Adrenal gland (tissue), 5 donors: ENCODE measurements around the gene MKLN1.

Experiments used
- POLR2A ChIP-seq, 2 donors: fragments of 450-650 bp; IDR thresholded peaks; one replicate each; pipeline ENCODE4 v1.6.1; 2017; ENCODE audit warnings: antibody characterized with exemption in 2 of 2, mild to moderate bottlenecking in 2 of 2, moderate library complexity in 1 of 2
- TF ChIP-seq, protein P1 (sequence below), 6 experiments: fragments of 450-650 bp in 4 of 6; fragments of 200-600 bp in 2 of 6; sonication (generic) in 1 of 6; IDR thresholded peaks; 1 replicate in 5 of 6; 2 replicates in 1 of 6; pipeline versions ENCODE4 v1.5.1 to v1.8.0; 2016 to 2021; ENCODE audit warnings: antibody characterized with exemption in 6 of 6, mild to moderate bottlenecking in 2 of 6, moderate library complexity in 1 of 6
- donor health status: DM: no; HTN: no; CAD: no.

DNA sequence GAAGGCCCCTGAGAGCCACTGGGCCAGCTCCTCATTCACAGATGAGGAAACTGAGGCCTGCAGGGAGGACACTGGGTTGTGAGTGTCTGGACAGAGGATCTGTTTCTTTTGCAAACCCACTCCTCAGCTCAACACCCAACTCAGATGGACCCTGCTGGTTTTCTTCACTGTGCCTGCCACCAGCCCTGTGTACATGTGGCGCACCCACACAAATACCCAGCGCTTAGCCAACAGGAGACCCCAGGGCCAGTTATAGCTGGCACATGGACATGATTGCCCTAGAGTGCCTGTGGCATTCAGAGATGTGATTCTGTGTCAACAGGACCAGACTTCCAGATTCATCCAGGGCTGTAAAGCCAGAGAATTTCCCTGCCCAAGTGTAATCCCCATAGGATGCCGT lies 216.3 kb downstream of the MKLN1 start:
- TF ChIP-seq, protein P1, sequence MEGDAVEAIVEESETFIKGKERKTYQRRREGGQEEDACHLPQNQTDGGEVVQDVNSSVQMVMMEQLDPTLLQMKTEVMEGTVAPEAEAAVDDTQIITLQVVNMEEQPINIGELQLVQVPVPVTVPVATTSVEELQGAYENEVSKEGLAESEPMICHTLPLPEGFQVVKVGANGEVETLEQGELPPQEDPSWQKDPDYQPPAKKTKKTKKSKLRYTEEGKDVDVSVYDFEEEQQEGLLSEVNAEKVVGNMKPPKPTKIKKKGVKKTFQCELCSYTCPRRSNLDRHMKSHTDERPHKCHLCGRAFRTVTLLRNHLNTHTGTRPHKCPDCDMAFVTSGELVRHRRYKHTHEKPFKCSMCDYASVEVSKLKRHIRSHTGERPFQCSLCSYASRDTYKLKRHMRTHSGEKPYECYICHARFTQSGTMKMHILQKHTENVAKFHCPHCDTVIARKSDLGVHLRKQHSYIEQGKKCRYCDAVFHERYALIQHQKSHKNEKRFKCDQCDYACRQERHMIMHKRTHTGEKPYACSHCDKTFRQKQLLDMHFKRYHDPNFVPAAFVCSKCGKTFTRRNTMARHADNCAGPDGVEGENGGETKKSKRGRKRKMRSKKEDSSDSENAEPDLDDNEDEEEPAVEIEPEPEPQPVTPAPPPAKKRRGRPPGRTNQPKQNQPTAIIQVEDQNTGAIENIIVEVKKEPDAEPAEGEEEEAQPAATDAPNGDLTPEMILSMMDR (IDR thresholded peaks at IDR 0.05): no peak
- TF ChIP-seq POLR2A (IDR thresholded peaks at IDR 0.05): no peak
